ENCODE data around the gene KCNJ6.

The KCNJ6 gene

GRCh38 chr21:37742532-37742931, 173.7 kb downstream of the KCNJ6 start:
- H3K27ac ChIP-seq (ENCODE audit: poor library complexity, severe bottlenecking) = no peak overlapping the region
- no peak for TF ChIP-seq CTCF (IDR thresholded peaks at IDR 0.05; ENCODE audit: poor library complexity, severe bottlenecking)
- H3K36me3 ChIP-seq (ENCODE audit: low read depth) = no peaks in the 10 kb centered on the region
- DNase-seq (ENCODE audit: low spot score) = no peak
- H3K4me1 ChIP-seq (ENCODE audit: insufficient read depth, poor library complexity, severe bottlenecking) = peaks cover 4% of the 10 kb centered on the region
- H3K4me3 ChIP-seq (ENCODE audit: severe bottlenecking) = no peak overlapping the region
- H3K27me3 ChIP-seq (ENCODE audit: insufficient read depth, poor library complexity, severe bottlenecking) = no peaks in the 10 kb centered on the region
- ATAC-seq (ENCODE audit: low read depth) = peak; percentile 33; the same call in 2 of the 3 replicates
- no peaks in the 10 kb centered on the region for H3K9me3 ChIP-seq (ENCODE audit: severe bottlenecking)

- Histone ChIP-seq H3K27ac (ENCODE audit: poor library complexity, severe bottlenecking) (no peak overlapping the region), H3K4me3 (ENCODE audit: severe bottlenecking) (no peak overlapping the region), H3K9me3 (ENCODE audit: severe bottlenecking) (no peaks in the 10 kb centered on the region), H3K27me3 (ENCODE audit: insufficient read depth, poor library complexity, severe bottlenecking) (no peaks in the 10 kb centered on the region), H3K4me1 (ENCODE audit: insufficient read depth, poor library complexity, severe bottlenecking) (peaks cover 4% of the 10 kb centered on the region), H3K36me3 (ENCODE audit: low read depth) (no peaks in the 10 kb centered on the region)
- no peak for TF ChIP-seq CTCF (IDR thresholded peaks at IDR 0.05; ENCODE audit: poor library complexity, severe bottlenecking)
- ATAC-seq (ENCODE audit: low read depth) = no peak
- no peak for DNase-seq (ENCODE audit: low spot score)
These were observed 174.1 kb downstream of the KCNJ6 start for GRCh38 chr21:37742115-37742514.

GRCh38 chr21:37737996-37738395, 178.3 kb downstream of the KCNJ6 start:
- no peak for DNase-seq (ENCODE audit: low spot score)
- H3K4me1 ChIP-seq (ENCODE audit: insufficient read depth, poor library complexity, severe bottlenecking) = peaks cover 3% of the 10 kb centered on the region
- TF ChIP-seq CTCF (IDR thresholded peaks at IDR 0.05; ENCODE audit: poor library complexity, severe bottlenecking) = no peak
- H3K27ac ChIP-seq (ENCODE audit: poor library complexity, severe bottlenecking) = no peak overlapping the region
- no peaks in the 10 kb centered on the region for H3K9me3 ChIP-seq (ENCODE audit: severe bottlenecking)
- no peak overlapping the region for H3K4me3 ChIP-seq (ENCODE audit: severe bottlenecking)
- no peak for ATAC-seq (ENCODE audit: low read depth)
- no peaks in the 10 kb centered on the region for H3K27me3 ChIP-seq (ENCODE audit: insufficient read depth, poor library complexity, severe bottlenecking)
- no peaks in the 10 kb centered on the region for H3K36me3 ChIP-seq (ENCODE audit: low read depth)

GRCh38 chr21:37737507-37737906, 178.8 kb downstream of the KCNJ6 start:
- Histone ChIP-seq H3K27ac (ENCODE audit: poor library complexity, severe bottlenecking) (no peak overlapping the region), H3K36me3 (ENCODE audit: low read depth) (no peaks in the 10 kb centered on the region), H3K27me3 (ENCODE audit: insufficient read depth, poor library complexity, severe bottlenecking) (no peaks in the 10 kb centered on the region), H3K4me3 (ENCODE audit: severe bottlenecking) (no peak overlapping the region), H3K4me1 (ENCODE audit: insufficient read depth, poor library complexity, severe bottlenecking) (no peaks in the 10 kb centered on the region), H3K9me3 (ENCODE audit: severe bottlenecking) (no peaks in the 10 kb centered on the region)
- no peak for ATAC-seq (ENCODE audit: low read depth)
- TF ChIP-seq CTCF (IDR thresholded peaks at IDR 0.05; ENCODE audit: poor library complexity, severe bottlenecking) = no peak
- no peak for DNase-seq (ENCODE audit: low spot score)

GRCh38 chr21:37734846-37735245, 181.4 kb downstream of the KCNJ6 start:
- no peak overlapping the region for H3K4me3 ChIP-seq (ENCODE audit: severe bottlenecking)
- no peaks in the 10 kb centered on the region for H3K9me3 ChIP-seq (ENCODE audit: severe bottlenecking)
- H3K4me1 ChIP-seq (ENCODE audit: insufficient read depth, poor library complexity, severe bottlenecking) = no peaks in the 10 kb centered on the region
- ATAC-seq (ENCODE audit: low read depth) = no peak
- TF ChIP-seq CTCF (IDR thresholded peaks at IDR 0.05; ENCODE audit: poor library complexity, severe bottlenecking) = no peak
- no peak for DNase-seq (ENCODE audit: low spot score)
- no peaks in the 10 kb centered on the region for H3K27me3 ChIP-seq (ENCODE audit: insufficient read depth, poor library complexity, severe bottlenecking)
- H3K36me3 ChIP-seq (ENCODE audit: low read depth) = no peaks in the 10 kb centered on the region
- H3K27ac ChIP-seq (ENCODE audit: poor library complexity, severe bottlenecking) = no peak overlapping the region

All from RWPE2 (cell line).